Measurements from ENCODE around the gene MR1. TPM values are rescaled to one million over a fixed set of nuclear protein-coding genes. Genes with fewer than 3 reads are reported as not detected.

MR1 gene
- total and polyA plus RNA-seq, 2 of the 13 experiments (the other 11 are each of a cell fraction or from before 2014, with no cell fraction given) = 7.7 to 10.4 TPM

GRCh38 chr1:181043025-181043888, 9.5 kb downstream of the MR1 start (continued):
- TF ChIP-seq ATF6 (CRISPR knock-in tag; conservative IDR thresholded peaks at IDR 0.05) (no peak), ZNF564 (CRISPR knock-in tag; IDR thresholded peaks at IDR 0.05) (no peak), HMG20A (CRISPR knock-in tag; IDR thresholded peaks at IDR 0.05; ENCODE audit: borderline replicate concordance) (peak; percentile 52), MBD4 (IDR thresholded peaks at IDR 0.05; ENCODE audit: borderline replicate concordance, low read length) (no peak), HNRNPK (IDR thresholded peaks at IDR 0.05; ENCODE audit: low read depth, low read length, poor library complexity, severe bottlenecking) (no peak), ZNF317 (CRISPR knock-in tag; IDR thresholded peaks at IDR 0.05) (peak; percentile 99), SIX4 (CRISPR knock-in tag; IDR thresholded peaks at IDR 0.05) (no peak), ZNF788 (CRISPR knock-in tag; IDR thresholded peaks at IDR 0.05; ENCODE audit: borderline replicate concordance) (no peak), CHD4 (IDR thresholded peaks at IDR 0.05; ENCODE audit: borderline replicate concordance, low read length) (no peak), ZNF274 (CRISPR knock-in tag; IDR thresholded peaks at IDR 0.05) (no peak), SP140L (CRISPR knock-in tag; IDR thresholded peaks at IDR 0.05; ENCODE audit: borderline replicate concordance) (no peak), ATF5 (CRISPR knock-in tag; IDR thresholded peaks at IDR 0.05; ENCODE audit: low read depth) (no peak), ERF (CRISPR knock-in tag; IDR thresholded peaks at IDR 0.05) (no peak), NR2F6 (IDR thresholded peaks at IDR 0.05) (peak; percentile 90), NR2F6 (CRISPR knock-in tag; IDR thresholded peaks at IDR 0.05) (peak; percentile 78), ZBTB39 (CRISPR knock-in tag; IDR thresholded peaks at IDR 0.05) (no peak), KLF6 (CRISPR knock-in tag; IDR thresholded peaks at IDR 0.05) (no peak), ZSCAN31 (CRISPR knock-in tag; IDR thresholded peaks at IDR 0.05; ENCODE audit: low read depth) (no peak), ZSCAN25 (CRISPR knock-in tag; IDR thresholded peaks at IDR 0.05) (no peak), E2F2 (CRISPR knock-in tag; IDR thresholded peaks at IDR 0.05; ENCODE audit: borderline replicate concordance) (no peak)
